ENCODE results near the gene TSPO2. TPM values are rescaled to one million over a fixed set of nuclear protein-coding genes. Genes with fewer than 3 reads are reported as not detected.

The TSPO2 gene
- total and polyA plus RNA-seq, 2 of the 4 experiments (the other 2 are of a cell fraction): not detected

GRCh38 chr6:41065550-41066026 is 23.3 kb downstream of the TSPO2 start:
- TF ChIP-seq CEBPB (IDR thresholded peaks at IDR 0.05; ENCODE audit: low read depth, low read length): no peak
- TF ChIP-seq, protein P1, sequence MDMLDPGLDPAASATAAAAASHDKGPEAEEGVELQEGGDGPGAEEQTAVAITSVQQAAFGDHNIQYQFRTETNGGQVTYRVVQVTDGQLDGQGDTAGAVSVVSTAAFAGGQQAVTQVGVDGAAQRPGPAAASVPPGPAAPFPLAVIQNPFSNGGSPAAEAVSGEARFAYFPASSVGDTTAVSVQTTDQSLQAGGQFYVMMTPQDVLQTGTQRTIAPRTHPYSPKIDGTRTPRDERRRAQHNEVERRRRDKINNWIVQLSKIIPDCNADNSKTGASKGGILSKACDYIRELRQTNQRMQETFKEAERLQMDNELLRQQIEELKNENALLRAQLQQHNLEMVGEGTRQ (IDR thresholded peaks at IDR 0.05; ENCODE audit: low read depth, low read length): no peak
- Histone ChIP-seq H4K20me1 (ENCODE audit: insufficient read depth, low read length) (no peaks in the 10 kb centered on the region), H3K79me1 (ENCODE audit: low read depth in 1 of 2, low read length in 2 of 2) (peaks cover 0 to 2% of the 10 kb centered on the region in 2 experiments; a peak in 1 of 4 replicates), H4K8ac (ENCODE audit: low read depth in 2 of 2, low read length in 2 of 2) (no peak overlapping the region), H3K9ac (ENCODE audit: low read depth, low read length) (no peak overlapping the region), H3K9me3 (ENCODE audit: control insufficient read depth, insufficient read depth, low read length) (no peaks in the 10 kb centered on the region), H4K91ac (ENCODE audit: insufficient read depth, low read depth, low read length) (no peak overlapping the region), H3K56ac (ENCODE audit: extremely low read depth, insufficient read depth, low read length) (no peak overlapping the region), H3K4me1 (ENCODE audit: control insufficient read depth, insufficient read depth, low read length) (no peaks in the 10 kb centered on the region), H2AFZ (replicated peaks; ENCODE audit: low read length, poor library complexity) (no peak overlapping the region), H3K36me3 (ENCODE audit: control insufficient read depth, insufficient read depth, low read length) (no peaks in the 10 kb centered on the region; the same call in 1 of the 2 replicates), H3K4me3 (ENCODE audit: insufficient read depth, low read depth, low read length) (no peak overlapping the region), H3K27ac (ENCODE audit: insufficient read depth, low read length) (no peak overlapping the region), H2AK5ac (ENCODE audit: low read depth, low read length) (no peak overlapping the region), H3K27me3 (ENCODE audit: control insufficient read depth, insufficient read depth, low read length) (no peaks in the 10 kb centered on the region), H3K9me1 (ENCODE audit: insufficient read depth, low read length) (no peaks in the 10 kb centered on the region), H3K4ac (ENCODE audit: low read depth, low read length) (no peak overlapping the region), H2BK5ac (ENCODE audit: low read depth, low read length, poor library complexity, severe bottlenecking) (no peak overlapping the region), H3K18ac (ENCODE audit: low read depth, low read length) (no peak overlapping the region), H4K5ac (ENCODE audit: low read depth, low read length) (no peak overlapping the region), H3K23ac (ENCODE audit: low read depth, low read length) (no peak overlapping the region), H2BK15ac (ENCODE audit: low read depth, low read length) (no peak overlapping the region), H2AK9ac (replicated peaks; ENCODE audit: low read depth, low read length, poor library complexity) (no peak overlapping the region), H2BK20ac (ENCODE audit: low read depth, low read length) (no peak overlapping the region), H3K14ac (replicated peaks; ENCODE audit: low read depth, low read length) (no peak overlapping the region), H2BK120ac (ENCODE audit: low read depth, low read length) (no peak overlapping the region), H3K4me2 (ENCODE audit: low read depth, low read length) (no peak overlapping the region)
- CTCF ChIA-PET: interaction anchor here (0.5 to 0.6 kb wide), 2 partner anchors 202 to 412 kb away, joined by 3 to 4 read pairs; no protein-coding TSS in a partner anchor
- dilution Hi-C loops (cut with HindIII; ENCODE audit: low sequenced_read_pairs, unreplicated experiment): no loop called here
- BruUV-seq (replicated peaks): no TSS peak
- POLR2A ChIA-PET (ENCODE audit: unreplicated experiment): interaction anchor here (0.6 kb wide), 1 partner anchor 58 kb away, joined by 3 read pairs; no protein-coding TSS in a partner anchor
- DNase-seq (no peak), ATAC-seq (ENCODE audit: low read depth) (no peak)
- intact Hi-C loops (cut with micrococcal nuclease): loop anchor here (1.0 to 10.0 kb wide), 6 partner anchors 37 to 1721 kb away; no protein-coding TSS in a partner anchor
- in situ Hi-C loops (cut with MboI; ENCODE audit: low sequenced_read_pairs): no loop called here
- no CpG with 5 or more reads among the region's 2 CpGs for WGBS, 2 experiments (ENCODE audit: extremely low coverage in 2 of 2, insufficient read length in 1 of 2)
